ENCODE measurements around the gene SLC35F4. TPM values are rescaled to one million over a fixed set of nuclear protein-coding genes. Genes with fewer than 3 reads are reported as not detected.

SLC35F4 gene
- total and polyA plus RNA-seq, 2 donors, result not detected

DNA sequence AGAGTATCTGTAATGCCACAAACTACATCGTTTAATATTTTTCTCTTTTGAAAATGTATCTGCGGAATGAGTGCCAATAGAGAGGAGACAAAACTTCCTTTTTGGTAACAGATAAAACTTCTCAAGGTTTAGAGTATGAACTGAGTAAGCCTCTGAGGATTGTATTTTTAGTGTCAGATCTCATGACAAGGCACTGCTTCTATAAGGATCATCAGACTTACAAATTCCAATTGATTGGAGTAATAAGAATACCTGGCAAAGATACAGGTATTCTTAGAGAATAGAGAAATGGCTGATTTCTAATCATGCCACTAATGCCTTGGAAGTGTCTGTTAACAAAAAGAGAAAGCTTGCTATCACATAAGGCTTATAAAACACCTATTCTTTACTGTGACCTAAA lies 45.3 kb downstream of the SLC35F4 start:
- Histone ChIP-seq H3K9me3 (ENCODE audit: control insufficient read depth in 2 of 2, insufficient read depth in 1 of 2, low read length in 1 of 2) (no peaks in the 10 kb centered on the region), H3K4me3 (ENCODE audit: low read length in 2 of 2) (no peak overlapping the region), H3K4me1 (ENCODE audit: control insufficient read depth in 2 of 2, insufficient read depth in 2 of 2, low read length in 2 of 2) (no peaks in the 10 kb centered on the region), H3K27me3 (ENCODE audit: control insufficient read depth in 2 of 2, insufficient read depth in 1 of 2, low read length in 1 of 2) (no peaks in the 10 kb centered on the region), H3K27ac (ENCODE audit: low read depth in 1 of 2, low read length in 1 of 2) (no peak overlapping the region), H3K36me3 (ENCODE audit: control insufficient read depth in 2 of 2, insufficient read depth in 2 of 2, low read length in 1 of 2) (no peaks in the 10 kb centered on the region)
- DNase-seq (ENCODE audit: low read depth in 6 of 9, low spot score in 9 of 9), result no peak
- WGBS, result 93% methylated on average over 2 of the region's 2 CpGs

DNA sequence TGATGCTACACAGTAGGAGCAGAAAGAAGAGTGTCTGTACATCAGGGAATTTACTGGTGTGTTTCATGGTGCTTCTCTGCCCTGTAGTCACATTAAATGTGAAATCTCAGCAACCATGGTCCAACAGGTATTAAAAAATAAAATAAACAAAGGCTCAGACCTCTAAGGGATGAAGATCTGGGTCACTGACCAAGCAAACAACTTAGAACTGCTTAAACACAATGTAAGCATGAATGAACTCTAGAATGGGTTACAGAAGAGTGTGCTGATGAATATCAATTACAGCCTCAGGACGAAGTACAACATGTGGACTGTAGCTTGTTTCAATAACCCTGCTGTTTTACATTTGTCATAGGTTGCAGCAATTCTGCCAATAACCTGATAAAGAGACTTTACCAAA lies 47.4 kb downstream of the SLC35F4 start:
- Histone ChIP-seq H3K4me3 (ENCODE audit: low read length in 2 of 2) (no peak overlapping the region), H3K4me1 (ENCODE audit: control insufficient read depth in 2 of 2, insufficient read depth in 2 of 2, low read length in 2 of 2) (no peaks in the 10 kb centered on the region), H3K27me3 (ENCODE audit: control insufficient read depth in 2 of 2, insufficient read depth in 1 of 2, low read length in 1 of 2) (no peaks in the 10 kb centered on the region), H3K9me3 (ENCODE audit: control insufficient read depth in 2 of 2, insufficient read depth in 1 of 2, low read length in 1 of 2) (no peaks in the 10 kb centered on the region), H3K36me3 (ENCODE audit: control insufficient read depth in 2 of 2, insufficient read depth in 2 of 2, low read length in 1 of 2) (no peaks in the 10 kb centered on the region), H3K27ac (ENCODE audit: low read depth in 1 of 2, low read length in 1 of 2) (no peak overlapping the region)
- 73% methylated on average over 1 of the region's 1 CpG for WGBS
- DNase-seq (ENCODE audit: low read depth in 6 of 9, low spot score in 9 of 9), result no peak

DNA sequence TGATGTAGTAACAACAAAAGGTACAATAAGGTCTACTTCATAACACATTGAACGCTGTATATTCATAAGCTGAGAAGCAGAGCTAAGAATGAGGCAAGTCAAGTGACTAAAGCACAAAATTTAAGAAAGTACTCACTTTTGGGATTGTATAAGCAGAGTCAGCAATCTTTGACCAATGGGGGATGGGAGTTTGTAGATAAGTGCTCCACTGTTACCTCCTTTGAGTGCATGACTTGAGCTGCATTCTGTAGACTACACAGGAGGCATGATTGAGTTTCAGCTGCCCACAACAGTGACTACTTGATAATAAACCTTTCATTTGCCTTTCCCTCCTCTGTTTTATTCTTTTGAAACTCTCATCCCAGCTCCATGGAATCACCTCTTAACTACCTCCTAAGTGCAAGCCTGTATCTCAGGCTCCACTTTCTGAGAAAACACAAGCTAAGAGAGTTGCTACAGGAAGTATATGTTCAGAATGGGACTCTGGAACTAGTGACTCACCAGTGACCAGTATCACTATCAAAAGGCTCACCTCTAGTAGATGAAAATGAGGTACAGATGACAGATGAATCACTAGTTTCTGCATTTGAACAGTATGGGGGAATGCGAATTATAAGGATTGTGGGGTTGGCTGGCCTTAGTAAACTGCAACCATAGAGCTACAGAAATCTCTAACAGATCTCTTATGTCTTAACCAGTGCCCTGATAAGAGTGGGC lies 49.2 kb downstream of the SLC35F4 start:
- no peak for DNase-seq (ENCODE audit: low read depth in 6 of 9, low spot score in 9 of 9)
- Histone ChIP-seq H3K4me3 (ENCODE audit: low read length in 2 of 2) (no peak overlapping the region), H3K4me1 (ENCODE audit: control insufficient read depth in 2 of 2, insufficient read depth in 2 of 2, low read length in 2 of 2) (no peaks in the 10 kb centered on the region), H3K9me3 (ENCODE audit: control insufficient read depth in 2 of 2, insufficient read depth in 1 of 2, low read length in 1 of 2) (no peaks in the 10 kb centered on the region), H3K27me3 (ENCODE audit: control insufficient read depth in 2 of 2, insufficient read depth in 1 of 2, low read length in 1 of 2) (no peaks in the 10 kb centered on the region), H3K27ac (ENCODE audit: low read depth in 1 of 2, low read length in 1 of 2) (no peak overlapping the region), H3K36me3 (ENCODE audit: control insufficient read depth in 2 of 2, insufficient read depth in 2 of 2, low read length in 1 of 2) (no peaks in the 10 kb centered on the region)
- 91% methylated on average over 2 of the region's 2 CpGs for WGBS

DNA sequence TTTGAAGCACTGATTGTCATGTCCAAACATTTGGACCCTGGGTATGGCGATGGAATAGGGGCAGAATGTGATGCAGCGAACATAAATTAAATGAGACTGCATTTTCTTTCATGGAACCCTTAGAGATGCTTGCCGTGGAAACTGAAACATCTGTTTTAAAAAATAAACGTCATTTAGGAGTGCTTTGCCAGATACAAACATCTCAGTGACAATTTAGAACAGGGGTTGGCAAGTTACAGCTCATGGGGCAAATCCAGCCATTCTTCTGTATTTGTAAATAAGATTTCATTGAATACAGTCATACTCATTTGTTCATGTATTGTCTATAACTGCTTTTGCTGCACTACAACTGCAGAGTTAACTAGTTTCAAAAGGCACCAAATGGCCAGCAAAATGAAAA lies 51.2 kb downstream of the SLC35F4 start:
- no peak overlapping the region for H3K4me3 ChIP-seq (ENCODE audit: low read length in 2 of 2)
- H3K9me3 ChIP-seq (ENCODE audit: control insufficient read depth in 2 of 2, insufficient read depth in 1 of 2, low read length in 1 of 2), result no peaks in the 10 kb centered on the region
- no peak for DNase-seq (ENCODE audit: low read depth in 6 of 9, low spot score in 9 of 9)
- H3K27me3 ChIP-seq (ENCODE audit: control insufficient read depth in 2 of 2, insufficient read depth in 1 of 2, low read length in 1 of 2), result no peaks in the 10 kb centered on the region
- H3K4me1 ChIP-seq (ENCODE audit: control insufficient read depth in 2 of 2, insufficient read depth in 2 of 2, low read length in 2 of 2), result no peaks in the 10 kb centered on the region
- no peak overlapping the region for H3K27ac ChIP-seq (ENCODE audit: low read depth in 1 of 2, low read length in 1 of 2)
- H3K36me3 ChIP-seq (ENCODE audit: control insufficient read depth in 2 of 2, insufficient read depth in 2 of 2, low read length in 1 of 2), result no peaks in the 10 kb centered on the region
- WGBS, result 75% methylated on average over 4 of the region's 4 CpGs

DNA sequence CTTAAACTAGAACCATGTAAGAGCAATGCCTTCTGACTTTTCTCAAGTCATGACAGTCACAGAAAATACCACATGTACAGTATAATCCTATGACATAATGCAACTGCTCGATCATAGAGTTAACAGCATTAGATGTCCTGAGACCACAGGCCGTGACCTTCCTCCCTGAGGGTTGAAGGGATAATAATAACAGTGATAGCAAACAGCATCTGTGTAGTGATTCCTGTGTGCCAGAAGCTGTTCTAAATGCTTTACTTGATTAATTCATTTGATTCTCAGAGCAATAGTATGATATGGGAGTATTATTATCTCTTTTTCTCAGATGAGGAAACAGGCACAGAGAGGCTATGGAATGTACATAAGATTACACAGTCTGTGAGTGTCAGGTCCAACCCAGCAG lies 53.2 kb downstream of the SLC35F4 start:
- H3K27me3 ChIP-seq (ENCODE audit: control insufficient read depth in 2 of 2, insufficient read depth in 1 of 2, low read length in 1 of 2), result no peaks in the 10 kb centered on the region
- DNase-seq (ENCODE audit: low read depth in 6 of 9, low spot score in 9 of 9), result no peak
- H3K4me1 ChIP-seq (ENCODE audit: control insufficient read depth in 2 of 2, insufficient read depth in 2 of 2, low read length in 2 of 2), result no peaks in the 10 kb centered on the region
- H3K27ac ChIP-seq (ENCODE audit: low read depth in 1 of 2, low read length in 1 of 2), result no peak overlapping the region
- no peak overlapping the region for H3K4me3 ChIP-seq (ENCODE audit: low read length in 2 of 2)
- WGBS, result 93% methylated on average over 2 of the region's 2 CpGs
- H3K9me3 ChIP-seq (ENCODE audit: control insufficient read depth in 2 of 2, insufficient read depth in 1 of 2, low read length in 1 of 2), result no peaks in the 10 kb centered on the region
- H3K36me3 ChIP-seq (ENCODE audit: control insufficient read depth in 2 of 2, insufficient read depth in 2 of 2, low read length in 1 of 2), result no peaks in the 10 kb centered on the region

DNA sequence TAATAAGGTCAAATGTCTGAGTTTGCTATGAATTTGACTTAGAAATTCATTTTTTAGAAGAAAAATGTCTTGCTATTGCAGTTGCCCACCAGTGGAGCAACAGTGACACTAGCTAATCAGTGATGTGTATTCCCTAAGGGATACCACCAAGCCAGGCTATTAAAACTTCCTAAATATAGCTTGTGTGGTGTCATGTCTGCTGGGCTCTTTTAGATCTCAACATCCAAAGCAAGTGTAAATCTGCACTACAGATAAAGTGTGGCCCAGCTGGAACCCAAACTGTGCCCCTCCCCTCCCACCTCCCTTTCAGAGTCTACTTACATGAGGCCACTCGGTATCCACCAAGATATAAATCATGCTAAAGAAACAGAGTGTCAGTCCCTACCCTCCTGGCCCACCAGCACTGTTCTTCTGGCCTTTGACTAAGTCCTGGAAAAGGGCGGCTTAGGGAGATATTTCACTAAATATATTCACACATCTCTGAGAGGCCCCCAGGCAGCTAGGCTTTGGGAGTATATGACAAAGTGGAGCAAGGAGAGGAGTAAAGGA lies 53.8 kb downstream of the SLC35F4 start:
- H3K9me3 ChIP-seq (ENCODE audit: control insufficient read depth in 2 of 2, insufficient read depth in 1 of 2, low read length in 1 of 2), result no peaks in the 10 kb centered on the region
- no peaks in the 10 kb centered on the region for H3K4me1 ChIP-seq (ENCODE audit: control insufficient read depth in 2 of 2, insufficient read depth in 2 of 2, low read length in 2 of 2)
- no peaks in the 10 kb centered on the region for H3K36me3 ChIP-seq (ENCODE audit: control insufficient read depth in 2 of 2, insufficient read depth in 2 of 2, low read length in 1 of 2)
- no peak for DNase-seq (ENCODE audit: low read depth in 6 of 9, low spot score in 9 of 9)
- H3K4me3 ChIP-seq (ENCODE audit: low read length in 2 of 2), result no peak overlapping the region
- H3K27ac ChIP-seq (ENCODE audit: low read depth in 1 of 2, low read length in 1 of 2), result no peak overlapping the region
- no peaks in the 10 kb centered on the region for H3K27me3 ChIP-seq (ENCODE audit: control insufficient read depth in 2 of 2, insufficient read depth in 1 of 2, low read length in 1 of 2)
- WGBS, result 57% methylated on average over 2 of the region's 2 CpGs

DNA sequence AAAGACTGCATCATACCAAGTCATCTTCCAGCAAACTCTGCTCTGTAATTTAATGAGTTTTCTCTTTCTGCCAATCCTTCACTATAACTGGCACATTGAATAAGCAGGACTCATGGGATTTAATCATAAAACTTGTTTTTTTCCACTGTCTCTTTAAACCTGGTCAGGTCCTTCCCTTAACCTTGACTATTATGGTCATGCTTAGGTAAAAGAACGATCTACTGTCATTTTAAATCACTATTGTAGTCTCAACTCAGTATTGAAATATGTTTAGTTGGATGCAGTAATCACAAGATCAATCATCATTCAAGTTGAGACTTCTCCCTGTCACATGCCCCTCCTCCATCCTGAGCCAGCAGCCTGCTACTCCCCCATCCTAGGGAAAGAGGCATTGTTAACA lies 56.1 kb downstream of the SLC35F4 start:
- H3K9me3 ChIP-seq (ENCODE audit: control insufficient read depth in 2 of 2, insufficient read depth in 1 of 2, low read length in 1 of 2), result no peaks in the 10 kb centered on the region
- H3K4me1 ChIP-seq (ENCODE audit: control insufficient read depth in 2 of 2, insufficient read depth in 2 of 2, low read length in 2 of 2), result no peaks in the 10 kb centered on the region
- no peaks in the 10 kb centered on the region for H3K36me3 ChIP-seq (ENCODE audit: control insufficient read depth in 2 of 2, insufficient read depth in 2 of 2, low read length in 1 of 2)
- no peak overlapping the region for H3K27ac ChIP-seq (ENCODE audit: low read depth in 1 of 2, low read length in 1 of 2)
- H3K4me3 ChIP-seq (ENCODE audit: low read length in 2 of 2), result no peak overlapping the region
- 51% methylated on average over 1 of the region's 1 CpG for WGBS
- no peaks in the 10 kb centered on the region for H3K27me3 ChIP-seq (ENCODE audit: control insufficient read depth in 2 of 2, insufficient read depth in 1 of 2, low read length in 1 of 2)
- DNase-seq (ENCODE audit: low read depth in 6 of 9, low spot score in 9 of 9), result no peak

DNA sequence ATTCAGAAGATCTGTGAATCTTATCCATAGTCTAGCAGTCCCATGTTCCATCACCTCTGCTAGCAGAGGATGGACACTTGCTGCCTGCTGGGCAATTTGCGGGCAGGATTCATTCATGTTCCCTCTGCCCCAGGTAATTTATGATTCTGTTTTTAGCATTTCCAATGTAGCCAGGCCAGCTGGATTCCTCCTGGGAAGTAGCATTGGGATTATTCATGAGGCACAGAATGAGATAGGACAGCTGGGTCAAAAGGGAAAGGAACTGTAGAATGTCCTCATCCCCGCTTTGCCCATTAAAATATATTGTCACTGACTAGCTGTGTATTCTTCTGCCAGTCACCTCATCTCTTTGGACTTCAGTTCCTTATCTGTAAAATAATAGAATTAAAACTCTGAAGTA lies 68.7 kb downstream of the SLC35F4 start:
- no peak overlapping the region for H3K27ac ChIP-seq (ENCODE audit: low read depth in 1 of 2, low read length in 1 of 2)
- H3K36me3 ChIP-seq (ENCODE audit: control insufficient read depth in 2 of 2, insufficient read depth in 2 of 2, low read length in 1 of 2), result no peaks in the 10 kb centered on the region
- DNase-seq (ENCODE audit: low read depth in 6 of 9, low spot score in 9 of 9), result no peak
- no peak overlapping the region for H3K4me3 ChIP-seq (ENCODE audit: low read length in 2 of 2)
- H3K4me1 ChIP-seq (ENCODE audit: control insufficient read depth in 2 of 2, insufficient read depth in 2 of 2, low read length in 2 of 2), result no peaks in the 10 kb centered on the region
- no peaks in the 10 kb centered on the region for H3K27me3 ChIP-seq (ENCODE audit: control insufficient read depth in 2 of 2, insufficient read depth in 1 of 2, low read length in 1 of 2)
- 75% methylated on average over 2 of the region's 2 CpGs for WGBS
- no peaks in the 10 kb centered on the region for H3K9me3 ChIP-seq (ENCODE audit: control insufficient read depth in 2 of 2, insufficient read depth in 1 of 2, low read length in 1 of 2)

DNA sequence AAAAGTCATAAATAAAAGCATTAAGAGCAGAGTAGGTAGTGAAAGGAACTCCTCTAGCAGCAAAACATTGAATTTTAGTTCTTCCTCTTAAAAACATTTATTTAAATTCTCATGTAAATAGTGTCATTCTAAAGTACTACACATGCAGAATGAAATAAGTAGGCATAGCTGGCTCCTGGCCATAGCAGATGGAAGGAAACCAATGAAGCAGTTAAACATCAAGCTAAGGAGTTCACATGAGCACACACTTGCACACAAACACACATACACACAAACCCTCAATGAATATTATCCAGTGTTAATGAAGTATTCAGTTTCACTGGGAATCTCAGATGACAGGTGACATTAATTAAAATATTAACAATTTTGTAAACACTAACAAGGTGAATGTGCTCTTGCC lies 69.3 kb downstream of the SLC35F4 start:
- Histone ChIP-seq H3K4me3 (ENCODE audit: low read length in 2 of 2) (no peak overlapping the region), H3K4me1 (ENCODE audit: control insufficient read depth in 2 of 2, insufficient read depth in 2 of 2, low read length in 2 of 2) (no peaks in the 10 kb centered on the region), H3K9me3 (ENCODE audit: control insufficient read depth in 2 of 2, insufficient read depth in 1 of 2, low read length in 1 of 2) (no peaks in the 10 kb centered on the region), H3K27ac (ENCODE audit: low read depth in 1 of 2, low read length in 1 of 2) (no peak overlapping the region), H3K27me3 (ENCODE audit: control insufficient read depth in 2 of 2, insufficient read depth in 1 of 2, low read length in 1 of 2) (no peaks in the 10 kb centered on the region), H3K36me3 (ENCODE audit: control insufficient read depth in 2 of 2, insufficient read depth in 2 of 2, low read length in 1 of 2) (no peaks in the 10 kb centered on the region)
- DNase-seq (ENCODE audit: low read depth in 6 of 9, low spot score in 9 of 9), result no peak
